ENCODE results near the gene MOCS2. TPM values are rescaled to one million over a fixed set of nuclear protein-coding genes. Genes with fewer than 3 reads are reported as not detected.

Gene MOCS2
- total RNA-seq, 2 donors from 2014 or later: 44.2 to 45.5 TPM

GRCh38 chr5:53069626-53070025 is 39.9 kb downstream of the MOCS2 start:
- ATAC-seq (ENCODE audit: insufficient number of reproducible peaks, low FRiP score, low read depth) (no peak), DNase-seq (ENCODE audit: low spot score) (no peak)
- no peaks in the 10 kb centered on the region for H3K4me1 ChIP-seq (ENCODE audit: control insufficient read depth in 1 of 2, low read depth in 2 of 2)
- H3K27ac ChIP-seq: no peak overlapping the region
- no peak for TF ChIP-seq CTCF (IDR thresholded peaks at IDR 0.05)
- no peaks in the 10 kb centered on the region for H3K36me3 ChIP-seq
- no peaks in the 10 kb centered on the region for H3K9me3 ChIP-seq
- H3K27me3 ChIP-seq (replicated peaks; ENCODE audit: insufficient read depth): no peaks in the 10 kb centered on the region
- no peak overlapping the region for H3K4me3 ChIP-seq

GRCh38 chr5:53068291-53068836 is 41.2 kb downstream of the MOCS2 start:
- ATAC-seq (ENCODE audit: insufficient number of reproducible peaks, low FRiP score, low read depth) (no peak), DNase-seq (ENCODE audit: low spot score) (no peak)
- H3K4me3 ChIP-seq: no peak overlapping the region
- no peaks in the 10 kb centered on the region for H3K9me3 ChIP-seq
- TF ChIP-seq CTCF (IDR thresholded peaks at IDR 0.05): no peak
- H3K36me3 ChIP-seq: no peaks in the 10 kb centered on the region
- H3K27me3 ChIP-seq (replicated peaks; ENCODE audit: insufficient read depth): no peaks in the 10 kb centered on the region
- H3K4me1 ChIP-seq (ENCODE audit: control insufficient read depth in 1 of 2, low read depth in 2 of 2): no peaks in the 10 kb centered on the region
- no peak overlapping the region for H3K27ac ChIP-seq

DNA sequence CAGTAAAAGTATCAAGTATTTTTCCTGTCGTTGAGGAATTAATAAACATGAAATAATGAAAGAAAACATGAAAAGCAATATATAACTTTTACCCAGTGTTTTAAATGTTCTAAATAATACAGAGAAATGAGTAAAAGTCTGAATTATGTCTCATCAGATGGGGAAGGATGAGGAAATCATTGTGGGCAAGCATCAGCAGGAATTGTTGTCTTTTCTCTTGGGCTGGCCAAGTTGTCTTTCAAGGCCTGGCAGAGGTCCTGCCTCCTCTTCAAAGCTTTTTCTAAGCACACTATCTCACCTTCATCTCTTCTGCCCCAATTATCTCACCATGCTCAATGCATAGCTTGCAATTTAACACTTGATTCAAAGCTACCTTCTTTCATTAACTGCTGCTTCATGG is 41.9 kb downstream of the MOCS2 start:
- Histone ChIP-seq H3K4me1 (ENCODE audit: control insufficient read depth in 1 of 2, low read depth in 2 of 2) (no peaks in the 10 kb centered on the region), H3K9me3 (no peaks in the 10 kb centered on the region), H3K27ac (no peak overlapping the region), H3K27me3 (replicated peaks; ENCODE audit: insufficient read depth) (no peaks in the 10 kb centered on the region), H3K36me3 (no peaks in the 10 kb centered on the region), H3K4me3 (no peak overlapping the region)
- TF ChIP-seq CTCF (IDR thresholded peaks at IDR 0.05): no peak
- DNase-seq (ENCODE audit: low spot score): no peak
- no peak for ATAC-seq (ENCODE audit: insufficient number of reproducible peaks, low FRiP score, low read depth)

- no peak overlapping the region for H3K4me3 ChIP-seq
- no peaks in the 10 kb centered on the region for H3K27me3 ChIP-seq (replicated peaks; ENCODE audit: insufficient read depth)
- H3K27ac ChIP-seq: no peak overlapping the region
- H3K4me1 ChIP-seq (ENCODE audit: control insufficient read depth in 1 of 2, low read depth in 2 of 2): no peaks in the 10 kb centered on the region
- H3K9me3 ChIP-seq: no peaks in the 10 kb centered on the region
- ATAC-seq (ENCODE audit: insufficient number of reproducible peaks, low FRiP score, low read depth) (no peak), DNase-seq (ENCODE audit: low spot score) (no peak)
- no peaks in the 10 kb centered on the region for H3K36me3 ChIP-seq
- TF ChIP-seq CTCF (IDR thresholded peaks at IDR 0.05): no peak
Measured at GRCh38 chr5:53066088-53066487, 43.5 kb downstream of the MOCS2 start.

DNA sequence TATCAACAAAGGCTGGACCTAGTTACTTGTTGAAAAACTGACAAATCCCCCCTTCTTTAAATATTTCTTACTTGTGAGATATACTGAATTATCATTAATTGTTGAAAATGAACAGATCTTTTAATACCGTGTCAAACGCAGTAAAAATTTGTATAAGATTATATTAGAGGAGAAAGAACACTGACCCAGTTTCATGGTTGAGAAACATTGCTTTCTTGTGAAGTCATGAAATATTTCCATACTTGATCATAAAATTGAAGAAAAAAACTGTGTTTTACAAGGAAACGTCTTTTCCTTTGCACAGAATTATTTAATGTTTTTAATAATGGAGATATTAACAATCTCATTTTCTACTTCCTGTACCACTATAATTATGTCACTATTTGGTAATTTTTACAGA is 45.8 kb downstream of the MOCS2 start:
- DNase-seq (ENCODE audit: low spot score) (no peak), ATAC-seq (ENCODE audit: insufficient number of reproducible peaks, low FRiP score, low read depth) (no peak)
- Histone ChIP-seq H3K4me3 (no peak overlapping the region), H3K27me3 (replicated peaks; ENCODE audit: insufficient read depth) (no peaks in the 10 kb centered on the region), H3K4me1 (ENCODE audit: control insufficient read depth in 1 of 2, low read depth in 2 of 2) (no peaks in the 10 kb centered on the region), H3K36me3 (no peaks in the 10 kb centered on the region), H3K27ac (no peak overlapping the region), H3K9me3 (no peaks in the 10 kb centered on the region)
- no peak for TF ChIP-seq CTCF (IDR thresholded peaks at IDR 0.05)
